HG02885 (cell line): Measurements from ENCODE around the gene FLNC.

ENCODE experiments used
- ATAC-seq: cut with Tn5 transposase; IDR thresholded peaks from one replicate; pipeline ENCODE4 v1.9.1; 2021; ENCODE audit warnings: mild to moderate bottlenecking; ENCODE audit not compliant: unreplicated experiment, poor library complexity

Gene FLNC

DNA sequence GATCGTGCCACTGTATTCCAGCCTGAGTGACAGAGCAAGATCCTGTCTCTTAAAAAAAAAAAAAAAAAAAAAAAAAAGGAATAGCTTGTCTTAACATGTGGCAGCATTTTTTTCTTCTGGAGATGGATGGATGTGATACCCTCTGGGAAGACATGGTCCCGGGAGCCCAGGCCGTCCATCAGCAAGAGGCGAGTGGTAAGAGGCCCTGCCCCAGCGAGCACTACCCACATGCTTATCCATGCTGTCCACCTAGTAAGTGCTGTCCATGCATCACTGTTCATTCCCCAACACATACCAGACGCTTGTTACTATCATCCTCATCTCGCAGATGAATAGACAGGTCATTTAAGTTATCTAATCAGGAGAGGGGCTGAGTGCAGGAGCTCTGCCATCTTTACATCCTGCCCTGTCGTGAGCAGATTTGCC lies 45.3 kb downstream of the FLNC start:
- ATAC-seq = no peak

DNA sequence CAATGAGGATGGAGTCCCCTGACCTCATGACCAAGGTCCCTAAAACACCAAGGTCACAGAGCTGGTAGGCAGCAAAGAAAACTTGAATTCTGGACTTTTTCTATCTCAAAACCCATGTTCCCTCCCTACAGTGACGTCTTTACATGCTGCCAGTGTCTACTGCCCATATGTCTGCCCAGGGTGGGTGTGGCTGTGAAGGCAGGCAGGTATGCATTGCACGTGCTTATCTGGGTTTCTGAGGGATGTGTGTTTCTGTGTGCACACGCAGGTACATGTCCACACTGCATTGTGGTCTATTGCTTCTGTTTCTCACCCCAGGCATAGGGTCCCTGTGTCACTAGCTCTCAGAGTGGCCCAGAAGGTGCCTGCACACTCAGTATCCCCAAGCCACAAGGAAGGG lies 45.9 kb downstream of the FLNC start:
- ATAC-seq = no peak

DNA sequence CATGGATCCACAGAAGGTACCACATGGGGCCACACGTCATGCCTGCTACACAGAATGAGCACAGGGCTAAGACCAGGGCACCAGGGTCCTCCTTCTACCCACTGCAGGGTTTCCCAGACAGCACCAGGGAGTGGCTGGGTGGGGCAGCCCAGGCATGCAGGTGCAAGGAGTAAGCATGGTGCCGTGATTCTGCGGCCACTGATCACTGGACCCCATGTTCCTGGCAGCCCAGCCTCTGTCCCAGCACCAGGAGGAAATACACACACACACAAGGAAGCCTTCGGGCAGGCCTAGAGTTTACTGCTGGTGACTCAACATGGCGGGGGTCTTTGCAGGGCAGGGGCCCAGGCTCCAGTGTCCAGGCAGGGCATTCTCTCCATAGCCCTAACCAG lies 46.4 kb downstream of the FLNC start:
- ATAC-seq = no peak

DNA sequence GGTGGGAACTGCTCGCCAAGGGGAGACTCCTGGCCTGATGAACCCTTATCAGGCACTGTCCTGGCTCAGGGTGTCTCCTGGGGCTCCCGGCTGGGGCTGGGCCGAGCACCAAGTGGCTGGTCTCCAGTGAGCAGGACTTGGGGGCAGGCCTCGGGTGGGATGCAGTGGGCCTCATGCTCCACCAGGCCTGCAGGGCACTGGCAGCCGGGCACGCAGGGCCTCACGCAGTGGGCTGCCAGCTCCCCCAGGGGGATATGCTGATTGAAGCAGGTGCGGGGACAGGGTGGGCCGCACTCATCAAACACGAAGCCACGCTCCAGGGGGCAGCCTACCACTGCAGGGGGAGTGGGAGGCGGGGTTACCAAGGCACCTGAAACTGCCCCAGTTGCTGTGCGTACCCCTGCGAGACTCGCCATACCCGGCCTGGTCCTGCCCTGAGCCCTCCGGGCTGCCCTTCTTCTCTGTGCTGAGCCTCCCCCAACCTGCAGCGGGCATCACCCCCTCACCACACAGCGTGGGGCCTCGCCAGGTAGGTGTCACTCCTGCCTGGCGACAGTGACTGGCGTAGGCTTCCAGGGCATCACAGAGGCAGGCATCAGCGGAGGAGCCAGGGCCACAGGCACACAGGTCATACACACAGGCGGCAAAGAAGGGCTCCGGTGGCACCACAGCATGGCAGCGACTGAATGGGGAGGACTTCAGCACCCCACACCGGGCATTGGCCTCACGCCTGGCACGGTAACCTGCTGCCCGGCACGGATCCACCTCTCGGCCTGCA lies 47.0 kb downstream of the FLNC start:
- ATAC-seq = no peak

GRCh38 chr7:128877756-128878120 lies 47.5 kb downstream of the FLNC start:
- no peak for ATAC-seq

DNA sequence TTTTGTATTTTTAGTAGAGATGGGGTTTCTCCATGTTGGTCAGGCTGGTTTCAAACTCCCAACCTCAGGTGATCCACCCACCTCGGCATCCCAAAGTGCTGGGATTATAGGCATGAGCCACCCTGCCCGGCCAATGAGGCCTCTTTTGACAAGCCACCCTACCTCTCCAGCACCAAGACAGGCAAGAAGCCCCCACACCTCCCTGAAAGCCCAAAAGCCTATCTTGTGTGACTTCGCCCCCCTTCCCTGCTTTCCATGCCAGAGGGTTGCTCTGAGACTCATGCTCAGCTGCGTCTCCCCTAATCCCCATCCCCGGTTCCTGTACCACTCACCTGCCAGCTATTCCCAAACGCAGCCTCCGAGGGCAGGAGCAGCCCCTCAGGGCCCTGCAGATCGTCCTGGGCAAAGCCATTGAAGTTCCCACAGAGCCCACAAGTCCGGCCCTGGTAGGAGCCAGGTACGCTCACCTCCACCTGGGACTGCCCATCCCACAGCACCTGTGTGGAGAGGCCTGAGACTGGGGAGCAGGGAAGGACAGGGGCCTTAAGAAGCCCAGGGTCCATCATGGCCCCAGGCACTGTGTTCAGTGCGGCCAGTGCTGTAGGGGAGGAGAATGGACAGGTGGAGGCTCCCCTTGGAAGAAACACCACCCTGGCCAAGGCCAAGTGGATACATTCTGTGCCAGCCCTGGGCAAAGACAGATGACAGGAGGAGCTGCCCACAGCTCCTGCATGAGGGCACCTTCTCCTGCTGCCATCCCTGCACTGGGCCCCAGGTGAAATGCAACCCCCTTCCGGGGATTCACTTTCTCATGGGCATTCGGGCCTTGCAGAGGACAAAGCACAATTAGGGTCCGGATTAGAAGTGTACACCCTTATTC lies 48.3 kb downstream of the FLNC start:
- no peak for ATAC-seq

- ATAC-seq = no peak
These were observed 49.3 kb downstream of the FLNC start for GRCh38 chr7:128879461-128879938.

DNA sequence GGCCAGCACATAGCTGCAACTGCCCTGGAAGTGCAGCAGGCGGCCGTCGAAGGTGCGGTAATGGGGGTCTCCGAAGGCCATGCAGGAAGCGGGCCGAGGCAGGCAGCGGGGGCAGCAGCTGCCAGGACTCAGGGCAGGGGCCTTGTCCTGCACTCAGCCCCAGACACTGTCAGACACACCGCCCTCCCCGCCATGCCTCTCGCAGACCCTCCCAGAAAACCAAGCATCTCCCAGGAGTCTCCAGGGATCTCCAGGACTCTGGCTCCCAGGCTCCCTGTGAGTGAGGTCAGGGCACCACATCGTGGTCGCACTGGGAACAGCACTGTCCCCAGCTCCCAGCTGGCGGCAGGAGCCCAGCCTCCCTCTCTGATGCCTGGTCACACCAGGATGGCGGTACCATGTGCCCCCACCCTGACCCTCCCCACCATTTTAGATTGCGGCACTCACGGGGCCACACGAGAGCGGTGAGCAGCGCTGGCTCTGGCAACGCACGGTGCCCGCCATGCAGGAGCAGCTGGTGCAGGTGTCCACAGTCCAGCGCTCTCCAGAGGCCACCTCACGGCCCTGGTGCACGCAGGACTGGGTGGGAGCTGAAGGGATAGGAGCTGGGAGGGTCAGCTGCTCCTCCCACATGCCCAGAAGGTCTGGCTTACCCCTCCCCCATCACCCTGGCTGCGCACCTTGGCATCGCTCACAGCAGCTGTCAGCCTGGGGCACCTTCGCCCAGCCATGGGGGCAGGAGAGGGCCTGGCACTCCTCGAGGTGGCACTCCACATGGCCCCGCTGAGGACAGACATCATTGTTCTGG lies 49.9 kb downstream of the FLNC start:
- ATAC-seq = no peak

GRCh38 chr7:128880791-128881457 lies 50.7 kb downstream of the FLNC start:
- no peak for ATAC-seq

DNA sequence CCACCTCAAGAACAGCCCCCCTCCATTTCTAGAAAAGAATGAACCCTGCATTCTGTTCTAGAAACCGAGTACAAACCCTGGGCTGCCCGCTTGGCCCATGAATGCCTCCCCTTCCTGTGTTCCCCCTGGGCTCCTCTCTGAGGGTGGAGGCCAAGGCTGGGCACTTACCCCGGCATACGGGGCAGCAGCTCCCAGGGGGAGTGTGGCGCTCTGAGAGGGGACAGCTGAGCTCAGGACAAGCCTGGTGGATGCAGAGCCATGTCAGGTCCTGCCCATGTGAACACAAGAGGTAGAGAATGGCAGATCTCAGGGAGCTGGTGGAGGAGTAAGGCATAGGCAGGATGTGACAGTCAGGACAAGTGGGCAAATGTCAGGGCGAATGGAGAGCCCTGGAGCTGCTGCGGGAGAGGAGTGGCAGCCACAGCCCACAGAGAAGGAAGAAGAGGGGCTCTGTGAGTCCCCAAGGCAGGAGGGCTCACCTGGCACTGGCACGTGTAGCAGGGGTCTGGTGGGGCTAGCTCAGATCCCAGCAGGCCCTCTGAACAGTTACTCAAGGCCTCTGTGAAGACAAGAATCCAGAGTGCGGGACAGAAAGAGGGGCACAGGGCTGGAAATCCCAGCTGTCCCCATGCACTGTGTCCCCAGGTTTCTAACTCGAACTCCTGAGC lies 51.4 kb downstream of the FLNC start:
- ATAC-seq = no peak

DNA sequence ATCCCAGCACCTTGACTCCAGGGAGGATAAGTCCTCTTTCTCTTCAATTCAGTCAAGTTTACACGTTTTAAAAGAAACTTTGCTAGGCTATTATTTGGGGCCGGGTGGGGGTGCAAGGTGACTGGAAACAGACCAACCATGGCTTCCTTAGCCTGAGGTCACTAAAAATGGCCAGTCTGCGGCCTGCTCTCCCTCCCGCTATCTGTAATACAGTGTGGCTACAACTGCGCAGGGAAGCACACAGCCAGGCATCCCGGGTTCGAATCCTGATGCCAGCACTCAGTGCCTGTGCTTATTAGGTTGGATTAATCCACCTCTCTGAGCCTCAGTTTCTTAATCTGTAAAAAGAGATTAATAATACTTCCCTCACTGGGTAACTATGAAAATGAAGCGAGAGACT lies 51.9 kb downstream of the FLNC start:
- no peak for ATAC-seq

DNA sequence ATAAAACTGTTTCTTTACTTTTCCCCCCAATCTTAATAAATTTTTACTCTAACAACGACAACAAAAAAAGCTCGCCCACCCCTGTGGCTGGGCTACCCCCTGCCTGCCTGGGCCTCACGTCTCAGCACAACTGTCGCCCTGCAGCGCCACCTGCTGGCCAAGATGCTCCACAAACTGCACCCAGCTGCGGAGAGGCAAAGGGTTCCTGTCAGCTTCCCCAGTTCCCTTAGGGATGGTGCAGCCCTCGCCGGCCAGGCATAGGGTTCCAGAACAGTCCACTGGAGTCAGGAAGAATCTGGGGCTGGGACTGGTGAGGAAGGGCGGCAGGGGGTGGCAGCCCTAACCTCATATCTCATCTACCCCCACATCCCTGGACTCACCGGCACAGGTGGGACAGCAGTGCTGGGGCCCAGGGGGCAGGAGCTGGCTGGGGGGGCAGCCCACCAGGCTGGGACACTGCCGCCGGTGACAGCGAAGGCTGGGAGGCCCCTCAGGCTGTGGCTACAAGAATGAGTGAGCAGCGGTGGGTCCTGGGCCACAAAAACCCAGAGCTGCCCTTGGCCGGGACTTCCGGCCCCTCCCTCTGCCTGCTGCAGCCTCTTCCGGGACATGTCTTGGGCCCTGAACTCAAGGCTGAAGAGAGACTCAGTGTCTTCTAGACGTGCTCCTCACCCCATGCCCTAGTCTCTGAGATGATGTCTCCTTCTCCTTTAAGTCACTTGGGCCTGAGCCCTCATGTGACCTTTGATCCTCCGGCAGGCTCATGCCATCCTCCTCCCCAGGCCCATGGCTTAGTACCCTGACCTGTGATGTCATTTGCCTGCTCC lies 53.6 kb downstream of the FLNC start:
- ATAC-seq = peak; percentile 84

GRCh38 chr7:128884561-128885369 lies 54.6 kb downstream of the FLNC start:
- no peak for ATAC-seq

- ATAC-seq = no peak
These were observed 55.4 kb downstream of the FLNC start for GRCh38 chr7:128885370-128886187.

DNA sequence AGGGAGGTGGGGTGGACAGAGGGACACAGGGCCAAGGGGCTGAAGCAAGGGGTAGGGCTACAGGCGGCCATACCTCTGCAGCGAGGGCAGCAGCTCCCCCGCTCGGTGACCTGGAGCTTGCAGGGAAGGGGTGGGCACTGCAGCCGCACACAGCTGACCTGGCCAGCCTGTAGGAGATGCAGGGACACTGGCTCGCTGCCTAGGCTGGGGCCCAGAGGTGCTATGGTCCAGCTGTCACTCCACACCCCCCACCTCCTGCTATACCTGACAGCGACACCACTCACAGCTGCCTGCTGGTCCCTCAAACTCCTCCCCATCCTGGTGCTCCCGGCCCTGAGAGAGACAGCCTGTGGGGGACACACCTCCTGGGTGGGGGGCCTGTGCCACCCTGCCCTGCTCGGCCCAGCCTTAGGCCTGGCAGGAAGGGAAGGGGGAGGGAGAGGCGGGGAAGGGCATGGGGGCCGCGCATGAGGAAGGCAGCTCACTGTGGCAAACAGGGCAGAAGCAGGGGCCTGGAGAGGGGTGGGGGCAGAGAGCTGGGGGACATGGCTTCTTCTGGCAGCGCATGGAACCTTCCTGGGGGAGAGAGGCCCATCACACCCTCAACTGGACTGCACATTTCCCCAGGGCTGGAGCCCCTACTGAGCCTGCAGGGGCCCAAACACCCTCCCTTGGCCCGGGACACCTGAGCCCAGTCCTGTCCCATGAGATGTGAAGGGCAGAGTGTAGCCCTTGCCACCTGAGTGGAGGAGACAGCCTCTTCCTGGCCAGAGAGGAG lies 56.4 kb downstream of the FLNC start:
- no peak for ATAC-seq
